Activated CD8-positive, alpha-beta T cell treated with anti-CD3 and anti-CD28 coated beads, Interleukin-2, amount 10 ng/mL, durations not matched to agents 7 days and 5 days (primary cell): ENCODE measurements around the gene HOXA3. TPM values are rescaled to one million over a fixed set of nuclear protein-coding genes. Genes with fewer than 3 reads are reported as not detected.

Experiments
- ATAC-seq: fragments of 150-1000 bp; cut with Tn5 transposase; one replicate; pipeline ENCODE4 v1.10.0; 2021; ENCODE audit warnings: moderate library complexity
- CTCF ChIA-PET: fragments of 350-600 bp; sonication (Branson Sonifier 250); formaldehyde crosslinking; loops from one replicate; lab custom pipeline; 2021; ENCODE audit warnings: antibody characterized with exemption; lab: Charles Lee
- POLR2A ChIA-PET: fragments of 350-600 bp; sonication (Branson Sonifier 250); formaldehyde crosslinking; loops from one replicate; lab custom pipeline; 2021; ENCODE audit warnings: antibody characterized with exemption; lab: Charles Lee
- DNase-seq: peaks from one replicate; pipeline ENCODE4 v3.0.0-alpha.2; 2020
- H3K27ac Mint-ChIP-seq: one replicate; pipeline ENCODE4 v1.8.0; 2021; ENCODE audit warnings: mild to moderate bottlenecking, mixed read lengths
- H3K27me3 Mint-ChIP-seq: one replicate; pipeline ENCODE4 v1.8.0; 2021; ENCODE audit warnings: low read depth, mixed read lengths
- H3K36me3 Mint-ChIP-seq: one replicate; pipeline ENCODE4 v1.8.0; 2021; ENCODE audit warnings: low read depth, mixed read lengths
- H3K4me1 Mint-ChIP-seq: one replicate; pipeline ENCODE4 v1.8.0; 2021; ENCODE audit warnings: low read depth, mixed read lengths
- H3K4me3 Mint-ChIP-seq: one replicate; pipeline ENCODE4 v1.8.0; 2021; ENCODE audit warnings: mild to moderate bottlenecking, mixed read lengths
- H3K9me3 Mint-ChIP-seq: one replicate; pipeline ENCODE4 v1.8.0; 2022; ENCODE audit warnings: mixed read lengths; ENCODE audit not compliant: insufficient read depth
- total RNA-seq, 2 experiments: library from RNA; stranded (reverse); gene quantifications; one replicate each; pipeline ENCODE4 v1.2.3, GENCODE V29; 2021

The HOXA3 gene
- total RNA-seq, 2 experiments from 2014 or later, result not detected

- POLR2A ChIA-PET, result interaction anchor here (0.9 kb wide), 1 partner anchor 11 kb away, joined by 3 read pairs; no protein-coding TSS in a partner anchor
- peak overlapping the region; percentile 65 for H3K4me3 Mint-ChIP-seq
Measured at GRCh38 chr7:27187475-27188385, 35.3 kb upstream of the HOXA3 start.

GRCh38 chr7:27186668-27187474 lies 34.5 kb upstream of the HOXA3 start:
- Mint-ChIP-seq H3K36me3 (peaks cover 6% of the 10 kb centered on the region), H3K4me3 (peak overlapping the region; percentile 5), H3K27me3 (peaks cover 86% of the 10 kb centered on the region), H3K9me3 (no peaks in the 10 kb centered on the region), H3K27ac (no peak overlapping the region), H3K4me1 (peaks cover 52% of the 10 kb centered on the region)
- no peak for ATAC-seq
- POLR2A ChIA-PET, result interaction anchor here (0.9 kb wide), 1 partner anchor 12 kb away, joined by 3 read pairs; no protein-coding TSS in a partner anchor
- CTCF ChIA-PET, result interaction anchor here (0.9 to 6.1 kb wide), 3 partner anchors 7 to 26 kb away, joined by 4 to 37 read pairs (median 25); no protein-coding TSS in a partner anchor
- no peak for DNase-seq

More at GRCh38 chr7:27187475-27188385, 35.3 kb upstream of the HOXA3 start:
- no peak for DNase-seq
- Mint-ChIP-seq H3K4me1 (peaks cover 57% of the 10 kb centered on the region), H3K27me3 (peaks cover 85% of the 10 kb centered on the region), H3K36me3 (peaks cover 6% of the 10 kb centered on the region), H3K27ac (peak overlapping the region; percentile 52), H3K9me3 (no peaks in the 10 kb centered on the region)
- CTCF ChIA-PET, result interaction anchor here (1.7 to 6.1 kb wide), 3 partner anchors 8 to 21 kb away, joined by 4 to 37 read pairs (median 25); no protein-coding TSS in a partner anchor
- no peak for ATAC-seq

- Mint-ChIP-seq H3K4me1 (peaks cover 51% of the 10 kb centered on the region), H3K4me3 (peak overlapping the region; percentile 39), H3K27ac (no peak overlapping the region), H3K36me3 (peaks cover 6% of the 10 kb centered on the region), H3K27me3 (peaks cover 85% of the 10 kb centered on the region), H3K9me3 (no peaks in the 10 kb centered on the region)
- ChIA-PET POLR2A (no interaction called here), CTCF (interaction anchor here (0.6 to 6.1 kb wide), 3 partner anchors 9 to 733 kb away, joined by 3 to 37 read pairs (median 4); no protein-coding TSS in a partner anchor)
- DNase-seq (no peak), ATAC-seq (no peak)
Measured at GRCh38 chr7:27185854-27186667, 33.7 kb upstream of the HOXA3 start.

- POLR2A ChIA-PET, result no interaction called here
- CTCF ChIA-PET, result interaction anchor here (1.0 to 6.1 kb wide), 2 partner anchors 10 to 14 kb away, joined by 3 to 37 read pairs; no protein-coding TSS in a partner anchor
- peaks cover 80% of the 10 kb centered on the region for H3K27me3 Mint-ChIP-seq
- no peak for DNase-seq
- no peaks in the 10 kb centered on the region for H3K9me3 Mint-ChIP-seq
- peak within 1 kb of the TSS; percentile 24 for H3K27ac Mint-ChIP-seq
- peaks cover 53% of the 10 kb centered on the region for H3K4me1 Mint-ChIP-seq
- H3K36me3 Mint-ChIP-seq, result peaks cover 6% of the 10 kb centered on the region
- peak within 1 kb of the TSS; percentile 56 for H3K4me3 Mint-ChIP-seq
- ATAC-seq, result no peak
Measured at GRCh38 chr7:27185013-27185853, 32.9 kb upstream of the HOXA3 start, which contains the start of gene HOXA11. Gene HOXA11 (minus strand): TSS chr7:27185232. CDS start chr7:27185144, 88 bp downstream.

- DNase-seq, result no peak
- peak overlapping the region; percentile 24 for H3K27ac Mint-ChIP-seq
- POLR2A ChIA-PET, result no interaction called here
- peaks cover 8% of the 10 kb centered on the region for H3K36me3 Mint-ChIP-seq
- H3K4me3 Mint-ChIP-seq, result peak overlapping the region; percentile 56
- peaks cover 78% of the 10 kb centered on the region for H3K27me3 Mint-ChIP-seq
- CTCF ChIA-PET, result interaction anchor here (0.9 to 6.1 kb wide), 3 partner anchors 11 to 26 kb away, joined by 3 to 37 read pairs (median 3); no protein-coding TSS in a partner anchor
- no peaks in the 10 kb centered on the region for H3K9me3 Mint-ChIP-seq
- no peak for ATAC-seq
- H3K4me1 Mint-ChIP-seq, result peaks cover 51% of the 10 kb centered on the region
Measured at GRCh38 chr7:27184337-27185012, 32.1 kb upstream of the HOXA3 start.

GRCh38 chr7:27183682-27184336 lies 31.4 kb upstream of the HOXA3 start:
- Mint-ChIP-seq H3K9me3 (no peaks in the 10 kb centered on the region), H3K4me3 (peak overlapping the region; percentile 56), H3K36me3 (peaks cover 8% of the 10 kb centered on the region), H3K4me1 (peaks cover 47% of the 10 kb centered on the region), H3K27ac (no peak overlapping the region), H3K27me3 (peaks cover 80% of the 10 kb centered on the region)
- CTCF ChIA-PET, result interaction anchor here (0.6 to 6.1 kb wide), 4 partner anchors 12 to 501 kb away, joined by 3 to 37 read pairs (median 4); no protein-coding TSS in a partner anchor
- ATAC-seq (no peak), DNase-seq (no peak)
- POLR2A ChIA-PET, result interaction anchor here (0.5 kb wide), 1 partner anchor 234 kb away, joined by 3 read pairs; no protein-coding TSS in a partner anchor

- CTCF ChIA-PET, result interaction anchor here (0.6 to 6.1 kb wide), 4 partner anchors 12 to 500 kb away, joined by 3 to 37 read pairs (median 4); no protein-coding TSS in a partner anchor
- no peaks in the 10 kb centered on the region for H3K9me3 Mint-ChIP-seq
- DNase-seq, result no peak
- peaks cover 77% of the 10 kb centered on the region for H3K27me3 Mint-ChIP-seq
- no peak overlapping the region for H3K27ac Mint-ChIP-seq
- POLR2A ChIA-PET, result interaction anchor here (0.5 kb wide), 1 partner anchor 234 kb away, joined by 3 read pairs; no protein-coding TSS in a partner anchor
- no peak for ATAC-seq
- no peak overlapping the region for H3K4me3 Mint-ChIP-seq
- peaks cover 4% of the 10 kb centered on the region for H3K36me3 Mint-ChIP-seq
- H3K4me1 Mint-ChIP-seq, result peaks cover 39% of the 10 kb centered on the region
Measured at GRCh38 chr7:27182861-27183681, 30.7 kb upstream of the HOXA3 start.

- peaks cover 75% of the 10 kb centered on the region for H3K27me3 Mint-ChIP-seq
- CTCF ChIA-PET, result interaction anchor here (1.6 to 6.1 kb wide), 2 partner anchors 13 to 500 kb away, joined by 4 to 37 read pairs; no protein-coding TSS in a partner anchor
- H3K4me1 Mint-ChIP-seq, result peaks cover 32% of the 10 kb centered on the region
- no peak overlapping the region for H3K4me3 Mint-ChIP-seq
- POLR2A ChIA-PET, result no interaction called here
- no peaks in the 10 kb centered on the region for H3K9me3 Mint-ChIP-seq
- H3K36me3 Mint-ChIP-seq, result peaks cover 4% of the 10 kb centered on the region
- DNase-seq, result no peak
- no peak for ATAC-seq
- no peak overlapping the region for H3K27ac Mint-ChIP-seq
Measured at GRCh38 chr7:27182285-27182841, 30.0 kb upstream of the HOXA3 start.
